Measurements from ENCODE around the gene ABHD17C.

Gene ABHD17C

DNA sequence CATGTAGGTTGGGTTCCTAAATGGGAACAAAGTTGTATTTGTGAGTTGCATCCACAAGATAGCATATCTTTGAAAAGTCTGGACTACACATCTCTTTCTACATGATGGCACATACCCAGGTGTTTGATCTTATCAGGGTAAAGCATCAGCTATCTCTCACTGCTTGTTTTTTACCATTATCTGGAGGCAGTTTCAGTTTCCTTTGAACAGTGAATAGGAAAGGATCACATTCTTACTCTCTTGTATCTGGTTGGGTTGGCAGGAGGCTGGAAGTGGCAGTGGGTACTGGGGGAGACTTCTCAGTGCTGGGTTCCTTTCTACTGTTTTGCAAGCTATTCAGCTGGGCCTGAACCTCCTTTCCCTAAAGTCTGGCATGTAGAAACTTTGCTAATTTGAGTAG is 88.2 kb downstream of the ABHD17C start:
- Histone ChIP-seq H3K4me1 (ENCODE audit: control insufficient read depth in 1 of 2, insufficient read depth in 2 of 2, low read length in 2 of 2) (peaks cover 8 to 21% of the 10 kb centered on the region in 2 experiments), H3K4ac (ENCODE audit: low read depth, low read length) (no peak overlapping the region), H2BK12ac (ENCODE audit: low read length) (no peak overlapping the region), H3K9ac (ENCODE audit: low read length) (no peak overlapping the region), H2AK5ac (ENCODE audit: low read length) (no peak overlapping the region), H3K36me3 (ENCODE audit: control insufficient read depth in 1 of 2, insufficient read depth in 2 of 2, low read length in 2 of 2) (peaks cover 0 to 3% of the 10 kb centered on the region in 2 experiments), H4K12ac (ENCODE audit: low read depth, low read length) (no peak overlapping the region), H3K4me3 (ENCODE audit: low read depth, low read length) (no peak overlapping the region), H3K4me2 (ENCODE audit: low read length) (no peak overlapping the region), H4K8ac (ENCODE audit: low read depth, low read length) (no peak overlapping the region), H3K14ac (ENCODE audit: low read length) (no peak overlapping the region), H3K9me3 (ENCODE audit: insufficient read depth, low read depth, low read length) (no peaks in the 10 kb centered on the region), H2BK5ac (ENCODE audit: low read depth, low read length, poor library complexity) (no peak overlapping the region), H4K91ac (ENCODE audit: low read depth, low read length) (no peak overlapping the region), H3K18ac (ENCODE audit: low read length) (no peak overlapping the region), H3K79me1 (ENCODE audit: low read length) (no peaks in the 10 kb centered on the region), H3K27me3 (ENCODE audit: insufficient read depth, low read length) (peaks cover 11% of the 10 kb centered on the region), H3K23ac (ENCODE audit: low read length) (no peak overlapping the region), H3K79me2 (ENCODE audit: control insufficient read depth, insufficient read depth, low read length, poor library complexity) (no peaks in the 10 kb centered on the region), H2BK120ac (ENCODE audit: insufficient read depth, low read length, poor library complexity) (no peak overlapping the region), H3K27ac (ENCODE audit: low read depth, low read length) (no peak overlapping the region), H2AFZ (ENCODE audit: insufficient read depth, low read length, poor library complexity) (no peak overlapping the region)
- DNase-seq: peak in 1 of 2 donors; percentile 35

DNA sequence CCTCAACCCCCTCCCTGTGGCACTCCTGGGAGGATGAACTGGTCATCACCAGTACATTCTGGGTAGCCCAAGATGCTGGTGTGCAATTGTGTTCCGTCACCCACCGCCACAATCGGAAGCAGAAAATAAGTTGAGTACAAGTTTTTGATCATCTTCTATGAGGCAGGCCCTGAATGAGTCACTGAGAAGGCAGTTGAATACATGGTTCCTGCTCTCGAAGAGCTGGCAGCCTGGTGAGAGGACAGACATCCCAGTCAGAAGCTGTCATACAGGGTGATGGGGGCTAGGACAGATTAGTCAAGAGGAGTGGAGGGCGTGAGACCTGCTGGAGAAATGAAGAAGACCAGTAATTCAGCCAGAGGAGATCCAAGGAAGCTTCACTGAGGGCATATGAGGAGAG is 90.2 kb downstream of the ABHD17C start:
- Histone ChIP-seq H2BK120ac (ENCODE audit: insufficient read depth, low read length, poor library complexity) (no peak overlapping the region), H3K4me3 (ENCODE audit: low read depth, low read length) (no peak overlapping the region), H3K27me3 (ENCODE audit: insufficient read depth, low read length) (peaks cover under 1% of the 10 kb centered on the region), H2BK5ac (ENCODE audit: low read depth, low read length, poor library complexity) (no peak overlapping the region), H3K23ac (ENCODE audit: low read length) (no peak overlapping the region), H3K9ac (ENCODE audit: low read length) (no peak overlapping the region), H4K8ac (ENCODE audit: low read depth, low read length) (no peak overlapping the region), H2AFZ (ENCODE audit: insufficient read depth, low read length, poor library complexity) (no peak overlapping the region), H4K91ac (ENCODE audit: low read depth, low read length) (no peak overlapping the region), H3K4ac (ENCODE audit: low read depth, low read length) (no peak overlapping the region), H3K9me3 (ENCODE audit: insufficient read depth, low read depth, low read length) (no peaks in the 10 kb centered on the region), H3K4me1 (ENCODE audit: control insufficient read depth in 1 of 2, insufficient read depth in 2 of 2, low read length in 2 of 2) (peaks cover 3 to 9% of the 10 kb centered on the region in 2 experiments), H4K12ac (ENCODE audit: low read depth, low read length) (no peak overlapping the region), H3K14ac (ENCODE audit: low read length) (no peak overlapping the region), H3K36me3 (ENCODE audit: control insufficient read depth in 1 of 2, insufficient read depth in 2 of 2, low read length in 2 of 2) (peaks cover 0 to 3% of the 10 kb centered on the region in 2 experiments), H3K27ac (ENCODE audit: low read depth, low read length) (no peak overlapping the region), H2BK12ac (ENCODE audit: low read length) (no peak overlapping the region), H3K79me1 (ENCODE audit: low read length) (no peaks in the 10 kb centered on the region), H3K18ac (ENCODE audit: low read length) (no peak overlapping the region), H2AK5ac (ENCODE audit: low read length) (no peak overlapping the region), H3K4me2 (ENCODE audit: low read length) (no peak overlapping the region), H3K79me2 (ENCODE audit: control insufficient read depth, insufficient read depth, low read length, poor library complexity) (no peaks in the 10 kb centered on the region)
- no peak for DNase-seq
- WGBS (ENCODE audit: extremely low coverage, insufficient coverage, insufficient read length): no CpG with 5 or more reads among the region's 5 CpGs

GRCh38 chr15:80785811-80786354 is 90.8 kb downstream of the ABHD17C start:
- no peak overlapping the region for H3K4me2 ChIP-seq (ENCODE audit: low read length)
- no peak overlapping the region for H3K23ac ChIP-seq (ENCODE audit: low read length)
- H4K12ac ChIP-seq (ENCODE audit: low read depth, low read length): no peak overlapping the region
- no peak overlapping the region for H4K91ac ChIP-seq (ENCODE audit: low read depth, low read length)
- H3K14ac ChIP-seq (ENCODE audit: low read length): no peak overlapping the region
- no peak overlapping the region for H2AK5ac ChIP-seq (ENCODE audit: low read length)
- no peaks in the 10 kb centered on the region for H3K79me2 ChIP-seq (ENCODE audit: control insufficient read depth, insufficient read depth, low read length, poor library complexity)
- no peak for DNase-seq
- no peak overlapping the region for H3K27ac ChIP-seq (ENCODE audit: low read depth, low read length)
- H2BK12ac ChIP-seq (ENCODE audit: low read length): no peak overlapping the region
- H3K4ac ChIP-seq (ENCODE audit: low read depth, low read length): no peak overlapping the region
- H3K36me3 ChIP-seq (ENCODE audit: control insufficient read depth in 1 of 2, insufficient read depth in 2 of 2, low read length in 2 of 2): peaks cover 0 to 3% of the 10 kb centered on the region in 2 experiments
- no peak overlapping the region for H2AFZ ChIP-seq (ENCODE audit: insufficient read depth, low read length, poor library complexity)
- peaks cover 3 to 5% of the 10 kb centered on the region in 2 experiments for H3K4me1 ChIP-seq (ENCODE audit: control insufficient read depth in 1 of 2, insufficient read depth in 2 of 2, low read length in 2 of 2)
- no peak overlapping the region for H3K18ac ChIP-seq (ENCODE audit: low read length)
- no peaks in the 10 kb centered on the region for H3K27me3 ChIP-seq (ENCODE audit: insufficient read depth, low read length)
- no peak overlapping the region for H2BK5ac ChIP-seq (ENCODE audit: low read depth, low read length, poor library complexity)
- no peak overlapping the region for H2BK120ac ChIP-seq (ENCODE audit: insufficient read depth, low read length, poor library complexity)
- H4K8ac ChIP-seq (ENCODE audit: low read depth, low read length): no peak overlapping the region
- H3K4me3 ChIP-seq (ENCODE audit: low read depth, low read length): no peak overlapping the region
- no CpG with 5 or more reads among the region's 5 CpGs for WGBS (ENCODE audit: extremely low coverage, insufficient coverage, insufficient read length)
- no peaks in the 10 kb centered on the region for H3K79me1 ChIP-seq (ENCODE audit: low read length)
- H3K9me3 ChIP-seq (ENCODE audit: insufficient read depth, low read depth, low read length): no peaks in the 10 kb centered on the region
- no peak overlapping the region for H3K9ac ChIP-seq (ENCODE audit: low read length)

DNA sequence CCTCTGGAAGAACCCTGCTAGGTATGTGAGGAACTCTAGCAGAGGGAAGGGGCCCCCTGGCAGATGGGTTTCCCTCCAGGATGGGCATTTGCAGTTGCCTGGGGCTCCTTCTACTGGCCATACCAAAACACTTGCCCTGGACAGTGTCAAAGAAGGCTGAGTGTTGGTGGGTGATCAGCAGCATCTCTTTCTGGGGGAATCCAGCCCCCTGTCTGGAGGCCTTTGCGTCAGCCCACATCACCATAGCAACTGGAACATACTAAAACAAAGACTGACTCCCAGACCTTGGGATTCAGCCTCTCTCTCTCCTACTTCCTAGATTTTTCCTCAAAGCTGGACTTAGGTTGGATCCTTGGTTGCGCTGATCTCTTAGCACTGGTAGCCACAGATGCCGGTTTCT is 92.2 kb downstream of the ABHD17C start:
- no peak overlapping the region for H3K27ac ChIP-seq (ENCODE audit: low read depth, low read length)
- no peak overlapping the region for H2BK12ac ChIP-seq (ENCODE audit: low read length)
- no peak overlapping the region for H2AFZ ChIP-seq (ENCODE audit: insufficient read depth, low read length, poor library complexity)
- H4K8ac ChIP-seq (ENCODE audit: low read depth, low read length): no peak overlapping the region
- H3K27me3 ChIP-seq (ENCODE audit: insufficient read depth, low read length): no peaks in the 10 kb centered on the region
- H3K4me1 ChIP-seq (ENCODE audit: control insufficient read depth in 1 of 2, insufficient read depth in 2 of 2, low read length in 2 of 2): peaks cover 3 to 5% of the 10 kb centered on the region in 2 experiments
- no peak overlapping the region for H3K4me3 ChIP-seq (ENCODE audit: low read depth, low read length)
- no peak overlapping the region for H3K4ac ChIP-seq (ENCODE audit: low read depth, low read length)
- H3K79me1 ChIP-seq (ENCODE audit: low read length): no peaks in the 10 kb centered on the region
- no peak overlapping the region for H3K18ac ChIP-seq (ENCODE audit: low read length)
- H3K14ac ChIP-seq (ENCODE audit: low read length): no peak overlapping the region
- no peak overlapping the region for H3K23ac ChIP-seq (ENCODE audit: low read length)
- no peaks in the 10 kb centered on the region for H3K79me2 ChIP-seq (ENCODE audit: control insufficient read depth, insufficient read depth, low read length, poor library complexity)
- H2BK120ac ChIP-seq (ENCODE audit: insufficient read depth, low read length, poor library complexity): no peak overlapping the region
- H3K4me2 ChIP-seq (ENCODE audit: low read length): no peak overlapping the region
- no peak overlapping the region for H4K91ac ChIP-seq (ENCODE audit: low read depth, low read length)
- no peak overlapping the region for H4K12ac ChIP-seq (ENCODE audit: low read depth, low read length)
- WGBS (ENCODE audit: extremely low coverage, insufficient coverage, insufficient read length): no CpG with 5 or more reads among the region's 3 CpGs
- H3K36me3 ChIP-seq (ENCODE audit: control insufficient read depth in 1 of 2, insufficient read depth in 2 of 2, low read length in 2 of 2): peaks cover 0 to 6% of the 10 kb centered on the region in 2 experiments
- no peak for DNase-seq
- no peak overlapping the region for H3K9ac ChIP-seq (ENCODE audit: low read length)
- H3K9me3 ChIP-seq (ENCODE audit: insufficient read depth, low read depth, low read length): no peaks in the 10 kb centered on the region
- H2AK5ac ChIP-seq (ENCODE audit: low read length): no peak overlapping the region
- no peak overlapping the region for H2BK5ac ChIP-seq (ENCODE audit: low read depth, low read length, poor library complexity)
